HAP-1 (cell line): ENCODE measurements around the gene LCA5.
A peak's percentile ranks its signal among the peaks of the same experiment; 100 is the strongest.
"Not testable (repeated sequence)": the region's sequence is repeated elsewhere in the genome, so short reads cannot be mapped to it uniquely, and the experiment has no call there.

Source experiments
- DNase-seq, 2 experiments: peaks; one replicate each; pipeline ENCODE4 v3.0.0-alpha.2; 2016 to 2020; ENCODE audit warnings: low spot score in 2 of 2
- H3K27me3 ChIP-seq: fragments of 250-450 bp; sonication (Bioruptor Pico); 2 replicates; pipeline ENCODE4 v1.5.1; 2020; ENCODE audit warnings: low read depth, mild to moderate bottlenecking, moderate library complexity
- H3K36me3 ChIP-seq: fragments of 250-450 bp; sonication (Bioruptor Pico); replicated peaks from 2 replicates; pipeline ENCODE4 v1.5.1; 2020; ENCODE audit warnings: mild to moderate bottlenecking
- H3K4me1 ChIP-seq: fragments of 250-450 bp; sonication (Bioruptor Pico); 2 replicates; pipeline ENCODE4 v1.5.1; 2020; ENCODE audit warnings: mild to moderate bottlenecking
- H3K4me3 ChIP-seq: fragments of 250-450 bp; sonication (Bioruptor Pico); 2 replicates; pipeline ENCODE4 v1.5.1; 2020; ENCODE audit warnings: mild to moderate bottlenecking, moderate library complexity
- H3K9me3 ChIP-seq: fragments of 250-450 bp; sonication (Bioruptor Pico); 2 replicates; pipeline ENCODE4 v1.5.1; 2020; ENCODE audit warnings: mild to moderate bottlenecking, moderate library complexity
- in situ Hi-C: fragments of 300-500 bp; cut with MboI; formaldehyde crosslinking; loops from 3 replicates; pipeline ENCODE4 v1.14.3; 2020; ENCODE audit warnings: low sequenced_read_pairs, inconsistent platforms, mixed read lengths

LCA5 gene

DNA sequence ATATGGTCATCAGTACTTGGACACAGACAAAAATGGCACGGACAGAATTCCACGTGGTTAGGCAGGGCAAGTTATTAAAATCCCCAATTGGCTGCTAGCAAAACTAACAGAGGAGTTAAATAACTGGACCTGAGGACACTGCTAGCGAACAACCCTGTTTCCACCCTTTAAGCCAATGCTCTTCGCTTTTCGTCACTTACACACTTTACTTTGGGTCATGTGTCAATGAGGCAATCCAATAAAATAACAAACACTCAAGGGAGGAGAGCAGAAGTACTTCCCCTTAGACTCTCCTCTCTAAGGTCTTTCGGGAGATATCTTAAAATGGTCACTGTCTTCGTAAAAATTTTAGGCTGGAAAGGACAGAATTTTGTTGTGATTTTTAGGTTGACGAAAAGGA, 68.6 kb downstream of the LCA5 start:
- Histone ChIP-seq H3K36me3 (no peaks in the 10 kb centered on the region), H3K9me3 (no peaks in the 10 kb centered on the region), H3K27me3 (no peaks in the 10 kb centered on the region; the same call in 1 of the 2 replicates), H3K4me3 (no peak overlapping the region), H3K4me1 (no peaks in the 10 kb centered on the region)
- DNase-seq, result no peak
- in situ Hi-C loops, result no loop called here

DNA sequence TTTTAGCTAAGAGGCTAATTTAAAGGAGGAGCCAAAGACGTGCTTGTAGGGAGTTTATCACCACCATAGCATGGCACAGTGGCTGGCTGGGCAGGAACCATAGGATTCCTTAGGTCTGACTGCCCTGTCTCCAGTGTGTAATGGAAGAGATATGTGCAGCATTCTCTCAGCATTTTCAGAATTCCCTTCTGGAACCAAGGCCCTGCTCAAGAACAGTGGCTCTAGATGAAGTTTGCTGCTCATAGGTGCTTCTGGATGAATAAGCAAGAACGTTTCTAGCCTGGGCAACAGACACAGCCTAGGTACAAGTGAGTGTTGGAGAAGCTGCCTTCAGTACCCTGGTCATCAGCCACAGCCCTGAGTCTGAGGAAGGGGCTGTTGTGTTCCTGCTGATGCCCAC, 69.1 kb downstream of the LCA5 start:
- no peaks in the 10 kb centered on the region for H3K9me3 ChIP-seq
- no peaks in the 10 kb centered on the region for H3K36me3 ChIP-seq
- in situ Hi-C loops, result no loop called here
- DNase-seq, result no peak
- H3K27me3 ChIP-seq, result no peaks in the 10 kb centered on the region; the same call in 1 of the 2 replicates
- no peak overlapping the region for H3K4me3 ChIP-seq
- no peaks in the 10 kb centered on the region for H3K4me1 ChIP-seq

DNA sequence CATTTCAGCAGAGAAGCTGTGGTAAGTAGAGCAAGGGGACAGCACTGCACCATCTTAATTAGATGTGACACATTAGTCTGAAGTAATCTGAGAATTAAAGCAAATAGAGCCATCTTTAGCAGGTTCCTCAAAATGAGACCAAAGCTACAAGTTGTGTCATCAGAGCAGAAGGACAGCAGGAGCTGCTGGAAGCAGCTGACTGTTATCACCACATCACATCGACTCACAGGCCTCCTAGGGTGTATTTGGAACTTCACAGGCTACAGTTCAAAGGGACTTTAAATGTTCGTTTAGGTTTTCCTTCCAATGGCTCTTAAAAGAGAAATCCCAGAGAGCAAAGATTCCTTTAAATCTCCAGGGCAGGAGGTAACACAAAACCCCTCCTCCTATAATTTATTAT, 69.5 kb downstream of the LCA5 start:
- no peaks in the 10 kb centered on the region; the same call in 1 of the 2 replicates for H3K27me3 ChIP-seq
- H3K9me3 ChIP-seq, result no peaks in the 10 kb centered on the region
- in situ Hi-C loops, result no loop called here
- no peaks in the 10 kb centered on the region for H3K36me3 ChIP-seq
- no peaks in the 10 kb centered on the region for H3K4me1 ChIP-seq
- no peak for DNase-seq
- no peak overlapping the region for H3K4me3 ChIP-seq

DNA sequence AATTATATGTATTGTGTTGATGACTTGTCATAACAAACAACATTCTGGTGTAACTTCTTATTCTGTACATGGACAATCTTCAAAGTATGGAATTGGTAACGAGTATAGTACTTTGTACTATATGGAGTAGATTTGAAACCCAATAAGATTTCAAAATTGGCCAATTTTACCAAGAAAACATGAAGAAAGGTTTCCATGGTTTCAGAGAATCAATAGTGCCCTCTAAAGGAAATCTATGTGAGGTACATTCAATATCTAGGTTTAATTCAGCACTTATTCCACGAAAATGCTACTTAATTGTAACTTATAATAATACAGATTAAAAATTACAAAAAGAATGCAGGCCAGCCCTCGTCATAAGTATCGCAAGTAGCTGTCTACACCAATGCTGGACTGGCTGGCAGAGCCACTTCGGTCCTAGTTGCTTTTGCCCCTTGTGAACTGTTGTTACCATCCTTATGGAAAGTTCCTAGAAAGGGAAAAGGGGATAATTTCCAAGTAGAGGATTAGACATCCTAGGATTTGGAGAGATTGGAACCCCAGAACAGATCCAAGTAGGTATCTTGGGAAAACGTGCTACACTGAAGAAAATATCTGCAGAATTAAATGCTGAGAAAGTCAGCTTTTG, 70.9 kb downstream of the LCA5 start:
- peak in 1 of 2 experiments; percentile 57 for DNase-seq
- H3K4me1 ChIP-seq, result no peaks in the 10 kb centered on the region
- no peak overlapping the region for H3K4me3 ChIP-seq
- in situ Hi-C loops, result no loop called here
- H3K27me3 ChIP-seq, result no peaks in the 10 kb centered on the region; the same call in 1 of the 2 replicates
- no peaks in the 10 kb centered on the region for H3K9me3 ChIP-seq
- H3K36me3 ChIP-seq, result no peaks in the 10 kb centered on the region

DNA sequence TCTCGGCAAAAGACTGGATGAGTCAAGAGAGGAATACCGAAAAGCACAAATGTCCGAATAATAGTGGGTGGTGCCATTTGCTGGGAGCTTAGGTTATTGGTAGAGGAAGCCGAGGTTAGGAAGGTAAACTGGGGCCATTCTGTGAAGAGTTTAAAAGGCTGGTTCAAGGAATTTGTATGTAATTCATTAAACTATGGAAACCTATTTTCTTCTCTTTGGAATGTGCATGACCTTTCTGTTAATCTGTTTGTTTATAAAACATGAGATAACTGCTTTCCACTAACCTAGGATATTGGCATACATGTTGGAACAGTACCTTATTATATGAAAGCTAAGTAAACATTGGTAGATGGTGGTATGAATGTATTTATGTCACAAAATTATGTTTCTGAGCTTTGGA, 71.8 kb downstream of the LCA5 start:
- Histone ChIP-seq H3K27me3 (no peaks in the 10 kb centered on the region; the same call in 1 of the 2 replicates), H3K9me3 (no peaks in the 10 kb centered on the region), H3K4me3 (no peak overlapping the region), H3K36me3 (no peaks in the 10 kb centered on the region), H3K4me1 (no peaks in the 10 kb centered on the region)
- no peak for DNase-seq
- in situ Hi-C loops, result no loop called here

DNA sequence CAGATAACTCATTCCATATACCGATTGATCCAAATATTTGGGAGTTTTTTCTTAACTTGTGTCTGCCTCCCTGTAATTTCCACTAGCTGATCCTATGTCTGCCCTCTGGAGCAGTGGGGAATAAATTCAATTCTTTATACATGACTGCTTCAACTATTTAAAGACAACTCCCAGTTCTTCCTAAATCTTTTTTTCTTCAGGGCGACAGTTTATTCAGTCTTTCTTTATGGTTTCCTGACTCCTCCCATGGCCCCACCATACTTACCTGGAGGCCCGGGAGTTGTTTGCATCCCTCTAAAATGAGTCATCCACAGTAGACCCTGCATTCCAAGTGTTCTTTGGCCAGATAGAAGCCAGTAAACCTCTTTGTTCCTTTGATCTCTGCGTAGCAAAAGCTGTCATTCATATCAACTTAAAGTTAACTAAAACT, 73.6 kb downstream of the LCA5 start:
- no peaks in the 10 kb centered on the region; the same call in 1 of the 2 replicates for H3K27me3 ChIP-seq
- no peak overlapping the region for H3K4me3 ChIP-seq
- no peaks in the 10 kb centered on the region for H3K4me1 ChIP-seq
- H3K9me3 ChIP-seq, result no peaks in the 10 kb centered on the region
- no peak for DNase-seq
- in situ Hi-C loops, result no loop called here
- H3K36me3 ChIP-seq, result no peaks in the 10 kb centered on the region

DNA sequence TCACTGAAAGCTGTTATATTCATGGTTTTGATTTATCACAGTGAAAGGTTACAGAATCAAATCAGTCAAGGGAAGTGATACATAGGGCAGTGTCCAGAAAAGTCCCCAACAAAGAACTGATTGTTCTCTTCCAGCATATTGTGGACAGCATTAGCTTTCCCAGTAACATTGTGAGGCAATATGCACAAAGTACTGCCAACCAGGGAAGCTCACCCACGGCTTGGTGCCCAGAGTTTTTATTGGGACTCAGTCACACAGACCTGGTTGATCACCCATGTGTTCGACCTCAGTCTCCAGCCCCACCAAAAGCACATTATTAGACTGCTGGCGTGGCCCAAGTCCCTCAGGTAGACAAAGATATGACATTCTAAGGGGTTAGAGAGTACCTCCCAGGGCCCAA, 76.0 kb downstream of the LCA5 start:
- no peaks in the 10 kb centered on the region for H3K36me3 ChIP-seq
- in situ Hi-C loops, result no loop called here
- H3K4me1 ChIP-seq, result no peaks in the 10 kb centered on the region
- H3K9me3 ChIP-seq, result no peaks in the 10 kb centered on the region
- no peaks in the 10 kb centered on the region; the same call in 1 of the 2 replicates for H3K27me3 ChIP-seq
- no peak for DNase-seq
- no peak overlapping the region for H3K4me3 ChIP-seq

DNA sequence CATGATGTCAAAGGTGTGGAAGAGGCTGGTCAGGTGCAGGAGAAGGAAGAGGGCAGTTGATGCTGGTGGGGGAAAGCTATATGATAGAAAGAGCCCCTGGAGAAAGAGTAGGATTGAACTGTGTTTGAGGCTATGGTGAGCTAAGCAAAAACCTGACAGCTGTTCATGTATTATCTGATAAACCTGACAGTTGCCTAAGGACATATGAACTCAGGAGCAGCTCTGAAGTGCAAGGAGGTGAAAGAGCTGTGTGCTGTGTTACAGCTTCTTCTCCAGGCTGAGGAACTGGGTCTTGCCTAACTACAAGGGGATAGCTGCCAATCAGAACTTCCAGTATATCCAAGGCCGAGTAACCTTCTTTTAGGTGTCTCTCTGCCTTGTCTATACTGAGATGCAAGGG, 81.8 kb downstream of the LCA5 start:
- in situ Hi-C loops, result no loop called here
- Histone ChIP-seq H3K27me3 (no peaks in the 10 kb centered on the region), H3K9me3 (no peaks in the 10 kb centered on the region), H3K36me3 (no peaks in the 10 kb centered on the region), H3K4me3 (no peak overlapping the region), H3K4me1 (no peaks in the 10 kb centered on the region)
- no peak for DNase-seq

DNA sequence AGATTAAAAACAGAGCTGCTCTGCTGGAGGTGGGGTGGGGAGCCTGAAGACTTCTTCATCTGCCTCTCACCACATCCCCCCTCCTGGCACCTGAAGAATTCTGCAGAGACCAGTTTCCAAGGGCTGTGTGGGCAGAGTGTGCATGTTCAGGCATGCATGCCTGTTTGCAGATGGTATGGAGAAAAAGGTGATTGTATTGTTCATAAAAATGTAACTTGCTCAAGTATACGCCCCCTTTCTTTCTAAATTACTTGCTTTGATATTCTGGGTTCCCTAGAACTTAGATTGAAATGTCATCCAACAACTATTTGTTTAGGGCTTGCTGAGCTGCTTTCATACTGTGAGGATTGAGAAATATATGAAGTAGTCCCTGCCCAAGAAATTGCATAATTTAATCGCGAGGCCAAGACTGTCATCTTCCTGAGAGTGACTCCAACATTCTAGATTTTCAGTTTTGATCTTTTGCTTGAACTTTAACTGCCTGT, 83.6 kb downstream of the LCA5 start:
- no peaks in the 10 kb centered on the region for H3K9me3 ChIP-seq
- no peaks in the 10 kb centered on the region for H3K4me1 ChIP-seq
- H3K4me3 ChIP-seq, result no peak overlapping the region
- no peaks in the 10 kb centered on the region for H3K36me3 ChIP-seq
- DNase-seq, result no peak
- H3K27me3 ChIP-seq, result no peaks in the 10 kb centered on the region; the same call in 1 of the 2 replicates
- in situ Hi-C loops, result no loop called here

DNA sequence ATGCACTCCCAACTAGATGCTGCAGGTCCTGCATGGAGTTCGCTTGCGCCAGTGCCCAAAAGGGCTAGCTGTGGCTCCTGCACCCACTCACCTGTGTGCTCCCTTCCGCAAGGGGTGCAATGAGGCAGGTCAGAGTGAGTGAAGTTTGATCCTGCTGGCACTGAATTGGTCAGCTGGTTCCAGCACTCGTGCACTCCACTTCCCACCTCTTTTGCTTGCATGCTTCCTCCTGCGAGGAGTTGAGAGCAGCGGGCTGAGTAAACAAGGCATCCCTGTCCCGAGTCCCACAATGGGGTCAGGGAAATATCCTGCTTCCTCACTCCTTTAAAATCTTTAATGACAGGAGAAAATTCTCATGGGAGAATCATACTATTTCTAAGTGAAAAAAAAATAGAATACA, 86.2 kb downstream of the LCA5 start:
- no peak overlapping the region for H3K4me3 ChIP-seq
- H3K9me3 ChIP-seq, result no peaks in the 10 kb centered on the region
- in situ Hi-C loops, result no loop called here
- H3K36me3 ChIP-seq, result no peaks in the 10 kb centered on the region
- no peaks in the 10 kb centered on the region for H3K4me1 ChIP-seq
- H3K27me3 ChIP-seq, result no peaks in the 10 kb centered on the region; the same call in 1 of the 2 replicates
- DNase-seq, result no peak

DNA sequence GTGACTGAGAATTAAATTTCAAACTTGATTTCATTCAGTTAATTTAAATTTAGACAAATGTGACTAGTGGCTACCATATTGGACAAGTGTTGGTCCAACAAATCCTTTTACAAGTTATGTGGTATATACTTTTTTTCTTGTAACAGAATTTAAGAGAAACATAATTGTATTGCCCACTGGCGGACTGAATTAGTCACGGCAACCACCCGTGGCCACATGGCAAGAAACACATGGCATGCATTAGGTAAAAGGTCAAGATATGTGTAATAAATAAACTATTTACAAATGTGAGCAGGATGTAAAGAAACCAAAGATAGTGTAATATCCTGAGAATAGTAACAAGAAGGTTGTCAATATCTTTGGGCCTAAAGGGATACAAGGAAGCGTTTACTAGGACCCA, 91.2 kb downstream of the LCA5 start:
- DNase-seq, result no peak
- Histone ChIP-seq H3K36me3 (no peaks in the 10 kb centered on the region), H3K4me1 (no peaks in the 10 kb centered on the region), H3K4me3 (no peak overlapping the region), H3K9me3 (no peaks in the 10 kb centered on the region), H3K27me3 (no peaks in the 10 kb centered on the region; the same call in 1 of the 2 replicates)
- in situ Hi-C loops, result no loop called here

DNA sequence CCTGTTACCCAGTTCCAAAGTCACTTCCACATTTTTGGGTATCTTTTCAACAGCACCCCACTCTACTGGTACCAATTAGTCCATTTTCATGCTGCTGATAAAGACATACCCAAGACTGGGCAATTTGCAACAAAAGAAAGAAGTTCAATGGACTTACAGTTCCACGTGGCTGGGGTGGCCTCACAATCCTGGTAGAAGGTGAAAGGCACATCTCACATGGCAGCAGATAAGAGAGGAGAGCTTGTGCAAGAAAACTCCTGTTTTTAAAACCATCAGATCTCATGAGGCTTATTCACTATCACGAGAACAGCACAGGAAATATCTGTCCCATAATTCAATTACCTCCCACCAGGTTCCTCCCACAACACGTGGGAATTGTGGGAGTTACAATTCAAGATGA, 93.4 kb downstream of the LCA5 start:
- H3K36me3 ChIP-seq, in situ Hi-C loops, H3K9me3 ChIP-seq, H3K4me1 ChIP-seq, DNase-seq, H3K27me3 ChIP-seq, H3K4me3 ChIP-seq: not testable (repeated sequence)

DNA sequence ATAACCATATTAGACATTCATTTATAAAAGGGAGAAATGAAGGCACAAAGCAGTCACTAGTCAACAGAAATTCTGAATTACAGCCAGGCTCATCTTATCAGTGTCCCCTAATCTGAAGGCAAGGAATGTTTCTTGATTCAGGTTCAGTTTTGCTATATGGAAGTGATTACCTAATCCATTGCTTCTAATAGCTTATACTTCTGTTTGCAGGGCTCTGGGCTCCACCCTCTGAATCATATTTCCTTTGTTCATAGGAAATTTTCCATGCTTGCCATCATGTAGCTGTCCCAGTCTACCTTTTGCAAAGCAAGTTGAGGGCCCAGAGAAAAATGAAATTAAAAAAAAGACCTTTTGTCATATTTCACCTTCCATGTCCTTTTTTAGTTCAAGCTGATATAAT, 96.0 kb downstream of the LCA5 start:
- no peaks in the 10 kb centered on the region for H3K36me3 ChIP-seq
- in situ Hi-C loops, result no loop called here
- no peaks in the 10 kb centered on the region for H3K9me3 ChIP-seq
- DNase-seq, result no peak
- H3K4me1 ChIP-seq, result no peaks in the 10 kb centered on the region
- no peak overlapping the region for H3K4me3 ChIP-seq
- no peaks in the 10 kb centered on the region for H3K27me3 ChIP-seq

DNA sequence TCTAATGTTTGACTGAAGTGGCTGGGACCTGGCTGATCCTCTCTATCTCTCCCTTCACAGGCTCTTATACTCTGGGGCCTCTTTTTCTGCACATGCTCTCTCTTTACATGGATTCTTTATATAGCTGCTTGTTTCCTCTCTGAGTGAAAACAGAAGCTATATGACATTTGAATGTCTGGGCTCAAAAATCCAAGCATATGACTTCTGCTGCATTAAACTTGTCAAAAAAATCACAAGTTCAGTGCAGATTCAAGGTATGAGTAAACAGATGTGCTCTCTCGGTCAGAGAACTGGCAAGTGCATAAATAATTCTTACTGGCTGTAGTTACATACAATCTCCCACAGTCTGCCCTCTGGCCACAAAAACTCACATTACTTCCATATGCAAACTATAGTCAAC, 96.6 kb downstream of the LCA5 start:
- in situ Hi-C loops, result no loop called here
- H3K27me3 ChIP-seq, result no peaks in the 10 kb centered on the region
- DNase-seq, result no peak
- no peaks in the 10 kb centered on the region for H3K9me3 ChIP-seq
- no peak overlapping the region for H3K4me3 ChIP-seq
- no peaks in the 10 kb centered on the region for H3K36me3 ChIP-seq
- no peaks in the 10 kb centered on the region for H3K4me1 ChIP-seq

DNA sequence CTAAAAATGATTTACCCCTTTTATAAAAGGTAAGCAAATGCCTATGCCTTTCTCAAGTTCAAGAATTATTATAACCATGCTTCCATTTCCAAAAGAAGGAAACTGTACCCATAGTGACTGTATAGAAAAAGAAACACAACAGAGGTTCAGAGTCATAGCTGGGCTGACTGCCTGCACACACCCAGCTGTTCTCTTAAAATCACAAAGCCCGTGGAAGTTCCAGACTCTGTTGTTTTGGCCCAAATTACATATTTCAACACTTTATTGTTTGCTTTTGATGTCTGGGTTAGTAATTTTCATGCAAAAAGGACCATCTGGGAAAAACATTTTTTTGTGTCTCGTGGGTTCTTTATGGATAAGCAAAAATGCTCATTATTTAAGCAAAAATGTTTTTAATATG, 99.2 kb downstream of the LCA5 start:
- Histone ChIP-seq H3K4me1 (no peaks in the 10 kb centered on the region), H3K27me3 (no peaks in the 10 kb centered on the region), H3K4me3 (no peak overlapping the region), H3K9me3 (no peaks in the 10 kb centered on the region), H3K36me3 (no peaks in the 10 kb centered on the region)
- in situ Hi-C loops, result no loop called here
- no peak for DNase-seq
